ENCODE results near the gene PLCG2. TPM values are rescaled to one million over a fixed set of nuclear protein-coding genes. Genes with fewer than 3 reads are reported as not detected.

Gene PLCG2
- total RNA-seq, 4 donors from 2014 or later, result 30.5 to 243 (median 56.2) TPM

GRCh38 chr16:81841722-81842121 is 62.6 kb downstream of the PLCG2 start:
- peak in 2 of 3 donors; percentile 58 to 61 for DNase-seq
- TF ChIP-seq, protein P1, sequence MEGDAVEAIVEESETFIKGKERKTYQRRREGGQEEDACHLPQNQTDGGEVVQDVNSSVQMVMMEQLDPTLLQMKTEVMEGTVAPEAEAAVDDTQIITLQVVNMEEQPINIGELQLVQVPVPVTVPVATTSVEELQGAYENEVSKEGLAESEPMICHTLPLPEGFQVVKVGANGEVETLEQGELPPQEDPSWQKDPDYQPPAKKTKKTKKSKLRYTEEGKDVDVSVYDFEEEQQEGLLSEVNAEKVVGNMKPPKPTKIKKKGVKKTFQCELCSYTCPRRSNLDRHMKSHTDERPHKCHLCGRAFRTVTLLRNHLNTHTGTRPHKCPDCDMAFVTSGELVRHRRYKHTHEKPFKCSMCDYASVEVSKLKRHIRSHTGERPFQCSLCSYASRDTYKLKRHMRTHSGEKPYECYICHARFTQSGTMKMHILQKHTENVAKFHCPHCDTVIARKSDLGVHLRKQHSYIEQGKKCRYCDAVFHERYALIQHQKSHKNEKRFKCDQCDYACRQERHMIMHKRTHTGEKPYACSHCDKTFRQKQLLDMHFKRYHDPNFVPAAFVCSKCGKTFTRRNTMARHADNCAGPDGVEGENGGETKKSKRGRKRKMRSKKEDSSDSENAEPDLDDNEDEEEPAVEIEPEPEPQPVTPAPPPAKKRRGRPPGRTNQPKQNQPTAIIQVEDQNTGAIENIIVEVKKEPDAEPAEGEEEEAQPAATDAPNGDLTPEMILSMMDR (IDR thresholded peaks at IDR 0.05), result no peak
- no peak for TF ChIP-seq POLR2A (IDR thresholded peaks at IDR 0.05)
- Histone ChIP-seq H3K4me3 (peak overlapping the region in 1 of 4 donors; percentile 0), H3K27ac (peak overlapping the region in 2 of 4 donors; percentile 4 to 68), H3K4me1 (peaks cover 0 to 23% (median 7%) of the 10 kb centered on the region in 4 donors), H3K36me3 (no peaks in the 10 kb centered on the region), H3K9me3 (no peaks in the 10 kb centered on the region), H3K27me3 (no peaks in the 10 kb centered on the region)

DNA sequence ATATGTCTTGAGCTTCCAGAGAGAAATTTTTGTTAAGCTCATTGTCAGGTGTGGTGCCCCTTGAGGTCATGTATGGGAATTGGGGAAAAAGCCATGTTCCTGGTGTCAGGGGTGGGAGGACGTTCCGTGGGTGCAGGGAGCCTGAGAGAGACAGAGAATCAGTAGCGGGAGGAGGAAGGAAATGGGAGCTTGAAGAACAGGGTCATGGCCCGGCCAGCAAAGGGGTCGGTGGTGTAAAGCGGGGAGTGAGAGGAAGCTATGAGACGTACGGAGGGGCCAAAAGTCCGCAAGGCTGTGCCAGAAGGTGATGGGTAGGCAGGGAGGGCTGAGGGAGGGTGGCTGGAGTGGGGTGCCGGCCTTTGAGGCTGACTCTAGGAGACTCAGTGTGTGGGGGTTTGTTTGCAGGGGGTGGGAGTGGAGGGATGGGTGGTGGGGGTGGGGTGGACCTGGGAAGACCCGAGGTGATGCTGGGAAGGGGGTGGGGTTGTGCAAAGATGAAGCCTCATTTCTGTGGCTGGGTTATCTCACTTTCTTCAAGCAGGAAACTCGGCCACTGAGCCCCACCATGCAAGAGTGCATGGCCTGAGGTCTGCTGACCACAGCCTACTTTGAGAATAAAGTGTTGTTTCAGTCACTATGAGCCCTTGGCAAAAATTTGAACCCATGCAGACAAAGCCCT is 63.6 kb downstream of the PLCG2 start:
- Histone ChIP-seq H3K4me3 (no peak overlapping the region), H3K27ac (peak overlapping the region in 2 of 4 donors; percentile 35 to 68), H3K4me1 (peaks cover 0 to 18% (median 5%) of the 10 kb centered on the region in 4 donors)

GRCh38 chr16:81843243-81843582 is 64.1 kb downstream of the PLCG2 start:
- H3K27ac ChIP-seq, result peak overlapping the region in 2 of 4 donors; percentile 35 to 68
- H3K4me3 ChIP-seq, result no peak overlapping the region
- no peaks in the 10 kb centered on the region for H3K36me3 ChIP-seq
- H3K27me3 ChIP-seq, result no peaks in the 10 kb centered on the region
- TF ChIP-seq POLR2A (IDR thresholded peaks at IDR 0.05), result no peak
- TF ChIP-seq, protein P1 (IDR thresholded peaks at IDR 0.05), result no peak
- no peak for DNase-seq
- H3K9me3 ChIP-seq, result no peaks in the 10 kb centered on the region
- H3K4me1 ChIP-seq, result peaks cover 0 to 13% (median 3%) of the 10 kb centered on the region in 4 donors

More for the DNA sequence above, 63.6 kb downstream of the PLCG2 start:
- Histone ChIP-seq H3K27me3 (no peaks in the 10 kb centered on the region), H3K9me3 (no peaks in the 10 kb centered on the region), H3K36me3 (no peaks in the 10 kb centered on the region)
- DNase-seq, result no peak
- no peak for TF ChIP-seq POLR2A (IDR thresholded peaks at IDR 0.05)
- TF ChIP-seq, protein P1 (IDR thresholded peaks at IDR 0.05), result no peak

GRCh38 chr16:81843683-81844082 is 64.6 kb downstream of the PLCG2 start:
- TF ChIP-seq, protein P1 (IDR thresholded peaks at IDR 0.05), result no peak
- TF ChIP-seq POLR2A (IDR thresholded peaks at IDR 0.05), result no peak
- no peaks in the 10 kb centered on the region for H3K9me3 ChIP-seq
- H3K4me3 ChIP-seq, result no peak overlapping the region
- no peaks in the 10 kb centered on the region for H3K27me3 ChIP-seq
- H3K36me3 ChIP-seq, result no peaks in the 10 kb centered on the region
- H3K27ac ChIP-seq, result peak overlapping the region in 1 of 4 donors; percentile 68
- peaks cover 0 to 11% (median 3%) of the 10 kb centered on the region in 4 donors for H3K4me1 ChIP-seq
- DNase-seq, result no peak

GRCh38 chr16:81846105-81846504 is 67.0 kb downstream of the PLCG2 start:
- no peaks in the 10 kb centered on the region for H3K36me3 ChIP-seq
- no peak for TF ChIP-seq POLR2A (IDR thresholded peaks at IDR 0.05)
- TF ChIP-seq, protein P1 (IDR thresholded peaks at IDR 0.05), result no peak
- DNase-seq, result no peak
- no peaks in the 10 kb centered on the region for H3K9me3 ChIP-seq
- H3K4me1 ChIP-seq, result peaks cover 0 to 11% (median 3%) of the 10 kb centered on the region in 4 donors
- H3K27me3 ChIP-seq, result no peaks in the 10 kb centered on the region
- H3K4me3 ChIP-seq, result no peak overlapping the region
- no peak overlapping the region for H3K27ac ChIP-seq

Data from Peyer's patch (tissue), 4 donors.